ENCODE measurements around the gene MAP1B.

GRCh38 chr5:72214168-72214567, 106.9 kb downstream of the MAP1B start:
- TF ChIP-seq CTCF (conservative IDR thresholded peaks at IDR 0.05) (no peak), EZH2 (IDR thresholded peaks at IDR 0.05; ENCODE audit: low read depth) (no peak)
